GM12801 (cell line): ENCODE measurements around the gene SKI.

Experiments used
- CTCF ChIP-seq: IDR thresholded peaks from one replicate; pipeline ENCODE4 v1.5.1; 2011; ENCODE audit warnings: control low read depth; ENCODE audit not compliant: insufficient read length; ENCODE audit errors: extremely low read depth

Gene SKI

GRCh38 chr1:2260917-2261316, 32.8 kb downstream of the SKI start:
- no peak for TF ChIP-seq CTCF

- TF ChIP-seq CTCF, result no peak
Observed at GRCh38 chr1:2266301-2266975, 38.3 kb downstream of the SKI start.

- TF ChIP-seq CTCF, result no peak
Observed at GRCh38 chr1:2267051-2267830, 39.1 kb downstream of the SKI start.

GRCh38 chr1:2267862-2268261, 39.7 kb downstream of the SKI start:
- no peak for TF ChIP-seq CTCF

GRCh38 chr1:2268285-2269056, 40.4 kb downstream of the SKI start:
- TF ChIP-seq CTCF, result no peak

- no peak for TF ChIP-seq CTCF
Observed at GRCh38 chr1:2269193-2269921, 41.2 kb downstream of the SKI start.

GRCh38 chr1:2269922-2270259, 41.8 kb downstream of the SKI start:
- TF ChIP-seq CTCF, result no peak
